Activated T-helper 9 cell treated with anti-CD3 and anti-CD28 coated beads, Interleukin-2, amount 50 U/mL, for 16 hours (primary cell): Measurements from ENCODE around the gene ARL6IP5.

Source experiments
- DNase-seq: peaks from one replicate; pipeline ENCODE4 v3.0.0-alpha.2; 2020; ENCODE audit warnings: low read depth

Gene ARL6IP5

GRCh38 chr3:69084326-69085167 is at the start of gene ARL6IP5:
Gene ARL6IP5, plus strand, starts transcription at chr3:69084937. Its CDS starts 111 bp downstream, at chr3:69085048.
- peak; percentile 81 for DNase-seq

DNA sequence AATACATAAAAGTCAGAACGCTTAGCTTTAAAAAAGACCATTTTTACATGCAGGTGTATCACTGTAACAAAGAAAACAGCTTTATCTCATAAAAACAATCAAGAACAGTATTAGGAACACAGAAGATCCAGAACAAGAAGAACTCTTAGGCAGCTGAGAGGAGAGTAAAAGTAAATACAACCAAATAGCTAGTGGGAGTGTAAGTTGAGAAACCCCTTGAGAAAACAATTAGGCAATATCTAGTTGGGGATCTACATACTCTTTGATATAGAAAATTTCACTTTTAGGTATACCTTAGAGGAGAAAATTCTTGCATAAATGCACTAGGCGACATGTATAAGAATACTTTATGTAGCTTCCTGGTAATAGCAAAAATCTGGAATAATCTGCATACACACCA is 40.1 kb upstream of the ARL6IP5 start:
- DNase-seq: no peak

DNA sequence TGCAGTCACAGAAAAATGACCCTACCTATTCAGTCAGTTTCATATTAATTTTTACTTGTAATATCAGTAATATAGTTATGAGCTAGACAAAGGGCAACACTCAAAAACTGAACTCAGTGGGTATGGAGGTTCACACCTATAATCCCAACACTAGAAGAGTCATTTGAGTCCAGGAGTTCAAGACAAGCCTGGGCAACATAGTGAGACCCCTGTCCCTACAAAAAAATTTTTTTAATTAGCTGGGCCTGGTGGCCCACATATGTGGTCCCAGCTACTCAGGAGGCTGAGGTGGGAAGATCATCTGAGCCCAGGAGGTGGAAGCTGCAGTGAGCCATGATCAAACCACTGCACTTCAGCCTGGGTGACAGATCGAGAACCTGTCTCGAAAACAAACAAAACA is 35.7 kb upstream of the ARL6IP5 start:
- no peak for DNase-seq

GRCh38 chr3:69051756-69052471 is 32.8 kb upstream of the ARL6IP5 start, which contains the start of gene TMF1:
Gene TMF1, minus strand, starts transcription at chr3:69052333. Its CDS starts 247 bp downstream, at chr3:69052086.
- DNase-seq: peak; percentile 95

DNA sequence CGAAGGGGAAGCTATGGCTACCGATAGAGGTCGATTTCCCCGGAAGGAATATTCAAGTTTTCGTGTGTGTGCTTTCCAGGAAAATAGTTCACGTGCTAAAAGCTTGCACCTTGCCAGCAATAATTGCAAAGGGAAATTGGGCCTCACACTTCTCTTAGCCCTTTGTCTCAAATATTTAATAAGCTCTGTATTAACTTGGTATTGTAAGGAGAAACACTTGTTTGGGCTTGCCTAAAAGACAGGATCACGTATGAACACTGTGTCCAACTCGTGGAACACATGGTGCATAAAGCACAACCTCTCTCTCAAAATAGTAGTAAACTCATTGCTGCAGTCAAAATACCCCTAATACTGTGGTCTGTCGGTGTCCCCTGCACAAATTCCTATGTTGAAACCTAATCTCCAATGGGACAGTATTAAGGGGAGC is 32.3 kb upstream of the ARL6IP5 start:
- no peak for DNase-seq

DNA sequence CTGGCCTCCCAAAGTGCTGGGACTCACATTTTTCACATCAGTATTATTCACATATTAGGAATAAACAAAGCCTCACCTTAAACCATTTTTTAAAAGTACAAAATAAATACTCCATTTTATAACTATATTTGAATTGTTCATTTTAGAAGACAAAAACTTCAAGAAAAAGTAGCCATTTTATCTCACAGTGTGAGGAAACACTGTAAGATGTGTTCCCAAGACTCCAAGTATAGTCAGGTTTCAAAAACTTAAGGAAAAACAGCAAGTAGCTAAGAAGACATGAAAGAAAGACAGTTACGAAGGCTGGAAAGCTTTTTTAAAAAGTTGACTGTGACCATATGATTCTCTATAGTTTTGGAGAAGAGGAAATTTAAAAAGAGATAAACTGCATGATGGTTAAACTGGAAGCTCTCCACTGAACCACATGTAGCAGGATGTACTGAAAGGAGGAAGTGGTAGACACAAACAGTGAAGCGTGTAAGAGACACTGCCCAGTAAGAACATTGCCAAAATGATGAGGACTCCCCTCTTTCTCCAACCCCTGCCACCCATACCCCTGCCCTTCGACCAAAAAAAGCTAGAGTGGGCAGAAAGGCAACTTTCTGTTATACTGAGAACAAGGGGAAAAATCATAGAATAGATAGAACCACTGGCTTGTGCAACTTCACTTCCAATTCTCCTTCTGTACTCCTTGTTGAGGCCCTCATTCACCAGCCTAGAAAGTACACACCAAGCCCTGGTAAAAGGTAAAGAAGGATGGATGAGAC is 26.4 kb upstream of the ARL6IP5 start:
- DNase-seq: no peak

DNA sequence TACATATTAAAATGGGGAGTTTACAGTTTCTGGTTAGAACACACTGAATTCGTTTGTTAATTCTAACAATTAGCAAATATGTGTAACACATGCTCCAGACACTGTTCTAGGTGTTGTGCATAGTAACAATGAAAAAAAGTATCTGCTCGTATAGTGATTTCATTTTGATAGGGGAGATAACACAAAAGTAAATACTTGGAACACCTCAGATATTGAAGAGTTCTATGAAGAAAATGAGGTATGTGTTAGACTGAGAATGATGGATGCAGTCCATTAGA is 25.9 kb upstream of the ARL6IP5 start:
- no peak for DNase-seq

GRCh38 chr3:69059688-69060087 is 25.0 kb upstream of the ARL6IP5 start:
- no peak for DNase-seq

- no peak for DNase-seq
These were observed 21.1 kb upstream of the ARL6IP5 start for GRCh38 chr3:69063636-69064035.

DNA sequence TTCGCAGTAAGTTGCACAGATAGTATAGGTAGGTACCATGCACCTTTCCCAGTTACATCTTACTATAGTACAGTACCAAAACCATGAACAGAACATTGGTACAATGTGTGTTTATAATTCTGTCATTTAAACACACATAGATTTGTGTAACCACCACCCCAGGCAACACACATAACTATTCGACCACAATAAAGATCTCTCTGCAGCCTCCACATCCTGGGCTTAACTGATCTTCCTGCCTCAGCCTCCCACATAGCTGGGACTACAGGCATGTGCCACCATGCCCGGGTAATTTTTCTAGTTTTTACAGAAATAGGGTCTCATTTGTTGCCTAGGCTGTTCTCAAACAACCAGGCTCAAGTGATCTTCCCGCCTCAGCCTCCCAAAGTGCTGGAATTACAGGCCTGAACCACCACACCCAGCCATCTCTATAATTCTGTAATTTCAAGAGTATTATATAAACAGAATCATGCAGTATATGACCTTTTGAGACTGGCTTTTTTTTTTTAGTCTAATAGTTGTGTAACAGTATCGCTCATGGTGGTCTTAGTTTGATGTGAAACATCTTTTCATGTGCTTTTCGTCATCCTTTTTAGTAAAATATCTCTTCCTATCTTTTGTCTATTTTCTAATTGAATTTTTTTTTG is 19.3 kb upstream of the ARL6IP5 start:
- no peak for DNase-seq

GRCh38 chr3:69066121-69066520 is 18.6 kb upstream of the ARL6IP5 start:
- no peak for DNase-seq

DNA sequence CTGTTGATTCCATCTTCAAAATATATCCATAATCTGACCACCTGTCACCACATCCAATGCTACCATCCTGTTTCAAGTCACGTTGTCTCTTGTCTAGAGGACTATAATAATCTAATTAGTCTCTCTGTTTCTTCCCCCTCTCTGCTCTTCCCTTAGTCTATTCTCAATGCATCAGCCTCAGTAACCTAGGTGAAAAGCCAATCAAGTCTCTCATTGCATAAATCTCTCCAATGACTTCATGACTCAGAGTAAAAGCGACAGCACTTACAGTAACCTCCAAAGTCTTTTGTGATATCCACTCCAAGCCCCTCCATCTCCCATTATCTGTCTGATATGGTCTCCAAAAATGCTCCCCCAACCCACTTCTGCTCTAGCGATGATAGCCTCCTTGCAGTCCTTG is 11.8 kb upstream of the ARL6IP5 start:
- DNase-seq: no peak

DNA sequence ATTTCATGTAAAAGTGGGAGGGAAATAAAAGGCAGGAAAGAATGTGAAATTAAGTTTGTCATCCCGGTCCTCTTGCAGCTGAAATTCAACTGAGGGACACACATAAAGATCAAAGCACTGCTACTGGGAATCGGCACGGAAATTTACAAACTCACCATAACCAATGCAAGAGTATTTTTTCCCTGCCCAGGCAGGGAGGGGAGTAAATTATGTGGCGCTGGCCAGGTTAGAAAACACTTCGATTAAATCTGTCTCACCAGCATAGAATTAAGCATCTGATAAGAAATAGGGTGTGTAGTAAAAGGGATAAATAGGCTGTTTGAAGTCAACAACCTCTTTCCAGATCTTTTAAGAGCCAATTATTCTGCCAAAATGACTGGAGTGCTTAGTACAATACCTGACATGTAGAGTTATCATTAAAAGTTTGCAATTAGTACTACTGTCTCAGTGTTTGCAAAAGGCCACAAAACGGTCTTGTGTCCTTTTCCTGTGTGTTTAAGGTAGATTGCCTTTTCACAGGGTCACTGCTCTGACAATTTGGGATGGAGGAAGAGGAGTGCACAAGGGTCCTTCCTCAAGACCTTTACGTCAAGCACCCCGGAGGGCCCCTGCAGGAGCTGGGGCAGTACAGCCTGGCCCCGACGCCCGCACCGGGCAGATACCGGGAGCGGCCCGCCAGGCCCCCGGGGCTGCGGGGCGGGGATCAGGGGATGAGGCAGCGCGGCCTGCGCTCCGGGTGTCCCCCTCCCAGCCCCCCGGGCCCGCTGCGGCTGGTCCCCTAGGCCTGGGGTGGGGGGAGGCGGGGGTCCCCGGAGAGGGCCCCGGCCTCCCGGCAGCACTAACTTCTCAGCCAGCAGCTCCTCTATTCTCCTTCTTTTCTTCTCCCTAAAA is 5.2 kb upstream of the ARL6IP5 start:
- DNase-seq: no peak

- DNase-seq: peak; percentile 92
These were observed 4.4 kb upstream of the ARL6IP5 start, which contains the start of gene UBA3 for GRCh38 chr3:69080233-69080920. Gene UBA3, minus strand, starts transcription at chr3:69080365. Its CDS starts 12 bp downstream, at chr3:69080353.

DNA sequence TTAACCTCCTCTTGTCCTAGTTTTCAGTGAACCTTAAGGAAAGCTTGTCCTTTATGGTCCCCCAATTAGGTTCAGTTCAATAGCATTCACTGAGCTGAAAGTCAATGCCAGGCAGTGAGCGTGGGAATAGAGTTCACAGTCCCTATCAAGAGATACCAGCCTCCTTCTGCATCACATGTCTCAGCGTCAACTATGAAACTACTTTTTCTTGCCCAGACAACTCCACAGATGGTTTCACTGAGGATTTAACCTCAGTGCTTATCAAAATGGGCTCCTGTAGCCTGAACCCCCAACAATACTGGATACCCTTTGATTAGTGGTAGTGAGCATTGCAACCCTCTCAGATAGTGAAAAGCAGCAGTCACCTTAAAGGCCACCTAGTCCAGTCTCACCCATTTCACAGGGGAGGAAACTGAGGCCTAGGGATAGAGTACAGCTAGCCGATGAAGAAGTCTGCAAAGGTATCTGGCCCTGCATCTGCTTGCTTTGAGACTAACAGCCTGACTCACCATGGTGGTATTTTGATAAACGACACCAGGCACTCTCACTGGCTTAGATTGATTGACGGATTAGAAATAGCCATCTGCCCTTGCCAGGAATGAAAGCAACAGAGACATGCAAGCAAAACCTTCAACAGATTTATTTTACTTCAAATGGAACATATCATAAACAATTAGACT is 3.0 kb upstream of the ARL6IP5 start:
- DNase-seq: no peak

DNA sequence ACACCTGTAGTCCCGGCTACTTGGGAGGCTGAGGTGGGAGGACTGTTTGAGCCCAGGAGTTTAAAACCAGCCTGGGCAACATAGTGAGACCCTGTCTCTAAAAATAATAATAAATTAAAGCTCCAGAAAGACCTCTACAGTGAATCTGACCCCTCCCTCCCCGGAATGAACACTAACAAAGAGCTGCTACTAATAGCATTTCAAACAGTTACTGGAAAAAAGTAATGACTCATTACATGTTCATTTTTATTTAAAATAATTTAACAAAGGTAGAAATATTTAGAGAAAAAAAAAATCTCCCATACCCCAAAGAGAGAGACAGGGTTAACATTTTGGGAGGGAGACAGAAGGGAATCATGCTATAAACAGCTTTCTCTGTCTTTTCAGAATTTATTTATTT is 2.4 kb upstream of the ARL6IP5 start:
- no peak for DNase-seq

GRCh38 chr3:69082805-69083204 is 1.9 kb upstream of the ARL6IP5 start:
- DNase-seq: peak; percentile 71

GRCh38 chr3:69085168-69085832 is 563 bp downstream of the ARL6IP5 start:
- no peak for DNase-seq
